A673 (cell line): Measurements from ENCODE around the gene MGLL.

Experiments used
- EZH2 ChIP-seq: fragments of 200-600 bp; sonication (generic); IDR thresholded peaks from 2 replicates; pipeline ENCODE4 v1.6.1; 2017; ENCODE audit warnings: borderline replicate concordance, low read depth, mild to moderate bottlenecking, mixed read lengths, antibody characterized with exemption, low read length; ENCODE audit not compliant: poor library complexity, severe bottlenecking
- TF ChIP-seq, protein P1 (sequence below): fragments of 300-800, 200-600 bp; sonication (generic); conservative IDR thresholded peaks from 2 replicates; pipeline ENCODE4 v1.5.1; 2017; ENCODE audit warnings: low read depth, mild to moderate bottlenecking, antibody characterized with exemption, low read length, moderate library complexity, mixed read lengths

DNA sequence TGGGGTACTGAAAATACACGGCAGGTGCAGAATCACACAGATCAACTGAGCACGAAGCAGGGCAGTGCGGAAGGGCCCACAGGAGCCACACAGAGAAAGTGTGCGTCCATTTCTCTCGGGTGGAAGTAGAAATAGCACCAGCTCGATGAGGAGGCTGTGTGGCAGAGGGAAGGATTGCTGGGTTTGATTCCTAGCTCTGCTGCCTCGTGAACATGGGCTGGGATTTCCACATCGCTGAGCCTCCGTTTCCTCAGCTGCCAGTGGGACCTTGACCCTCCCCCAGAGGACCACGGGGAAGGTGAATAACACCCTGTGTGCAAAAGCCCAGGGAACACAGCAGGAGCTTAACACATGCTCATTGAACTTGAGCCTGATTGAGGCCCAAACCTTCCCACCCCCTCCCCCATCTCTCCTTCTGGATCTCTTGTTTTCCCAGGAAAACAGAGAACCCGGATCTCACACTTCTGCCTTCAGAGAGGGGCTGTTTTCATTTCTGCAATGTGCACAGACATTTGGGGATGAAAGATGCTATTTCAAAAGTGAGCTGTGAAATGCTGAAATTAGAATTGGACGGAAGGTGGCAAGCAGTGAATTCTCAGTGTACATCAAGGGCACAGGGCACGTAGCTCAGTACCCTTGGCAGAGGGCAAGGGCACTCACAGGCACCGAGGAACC lies 111.2 kb downstream of the MGLL start:
- TF ChIP-seq, protein P1, sequence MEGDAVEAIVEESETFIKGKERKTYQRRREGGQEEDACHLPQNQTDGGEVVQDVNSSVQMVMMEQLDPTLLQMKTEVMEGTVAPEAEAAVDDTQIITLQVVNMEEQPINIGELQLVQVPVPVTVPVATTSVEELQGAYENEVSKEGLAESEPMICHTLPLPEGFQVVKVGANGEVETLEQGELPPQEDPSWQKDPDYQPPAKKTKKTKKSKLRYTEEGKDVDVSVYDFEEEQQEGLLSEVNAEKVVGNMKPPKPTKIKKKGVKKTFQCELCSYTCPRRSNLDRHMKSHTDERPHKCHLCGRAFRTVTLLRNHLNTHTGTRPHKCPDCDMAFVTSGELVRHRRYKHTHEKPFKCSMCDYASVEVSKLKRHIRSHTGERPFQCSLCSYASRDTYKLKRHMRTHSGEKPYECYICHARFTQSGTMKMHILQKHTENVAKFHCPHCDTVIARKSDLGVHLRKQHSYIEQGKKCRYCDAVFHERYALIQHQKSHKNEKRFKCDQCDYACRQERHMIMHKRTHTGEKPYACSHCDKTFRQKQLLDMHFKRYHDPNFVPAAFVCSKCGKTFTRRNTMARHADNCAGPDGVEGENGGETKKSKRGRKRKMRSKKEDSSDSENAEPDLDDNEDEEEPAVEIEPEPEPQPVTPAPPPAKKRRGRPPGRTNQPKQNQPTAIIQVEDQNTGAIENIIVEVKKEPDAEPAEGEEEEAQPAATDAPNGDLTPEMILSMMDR = no peak
- TF ChIP-seq EZH2 = no peak
